GOT3 (cell line): Measurements from ENCODE around the gene SOX2.

ENCODE experiments used
- DNase-seq: peaks from one replicate; lab custom pipeline; 2025; ENCODE audit warnings: mixed read lengths; lab: John Stamatoyannopoulos, UW

Gene SOX2

GRCh38 chr3:181711325-181712135 is at the start of gene SOX2:
Gene SOX2, plus strand, starts transcription at chr3:181711925. Its CDS starts 436 bp downstream, at chr3:181712361.
- DNase-seq, result no peak

GRCh38 chr3:181683563-181683962 is 28.2 kb upstream of the SOX2 start:
- DNase-seq, result no peak

GRCh38 chr3:181687190-181687589 is 24.5 kb upstream of the SOX2 start:
- no peak for DNase-seq

- DNase-seq, result no peak
Observed at GRCh38 chr3:181687731-181688130, 24.0 kb upstream of the SOX2 start.

- no peak for DNase-seq
Observed at GRCh38 chr3:181689546-181689945, 22.2 kb upstream of the SOX2 start.

- DNase-seq, result no peak
Observed at GRCh38 chr3:181690769-181691168, 21.0 kb upstream of the SOX2 start.

GRCh38 chr3:181691901-181692300 is 19.8 kb upstream of the SOX2 start:
- DNase-seq, result no peak

GRCh38 chr3:181692311-181693145 is 19.2 kb upstream of the SOX2 start:
- DNase-seq, result no peak

- no peak for DNase-seq
Observed at GRCh38 chr3:181693280-181693679, 18.4 kb upstream of the SOX2 start.

- DNase-seq, result no peak
Observed at GRCh38 chr3:181694805-181695660, 16.7 kb upstream of the SOX2 start.

- DNase-seq, result no peak
Observed at GRCh38 chr3:181695661-181696491, 15.8 kb upstream of the SOX2 start.

- DNase-seq, result no peak
Observed at GRCh38 chr3:181696626-181697230, 15.0 kb upstream of the SOX2 start.

GRCh38 chr3:181698263-181698954 is 13.3 kb upstream of the SOX2 start:
- DNase-seq, result no peak

- DNase-seq, result no peak
Observed at GRCh38 chr3:181699171-181699903, 12.4 kb upstream of the SOX2 start.

- no peak for DNase-seq
Observed at GRCh38 chr3:181700168-181701087, 11.3 kb upstream of the SOX2 start.

GRCh38 chr3:181701096-181701495 is 10.6 kb upstream of the SOX2 start:
- DNase-seq, result no peak

- no peak for DNase-seq
Observed at GRCh38 chr3:181703601-181704420, 7.9 kb upstream of the SOX2 start.
